SK-N-SH (cell line): Measurements from ENCODE around the gene IFT122. TPM values are rescaled to one million over a fixed set of nuclear protein-coding genes. Genes with fewer than 3 reads are reported as not detected.
A peak's percentile ranks its signal among the peaks of the same experiment; 100 is the strongest.

Experiments used
- CTCF ChIA-PET: fragments of 300-600, 350-600 bp; formaldehyde crosslinking; extraction: SDS; loops from one replicate; lab custom pipeline; 2021; lab: Yijun Ruan, JAX
- POLR2A ChIA-PET: fragments of 350-600 bp; sonication (Branson Sonifier 250); formaldehyde crosslinking; extraction: SDS; loops from one replicate; lab custom pipeline; 2020; ENCODE audit warnings: antibody characterized with exemption, inconsistent platforms; lab: Yijun Ruan, JAX
- DNase-seq: peaks from one replicate; pipeline ENCODE4 v3.0.0; 2012
- H2AFZ ChIP-seq: fragments of 200-600 bp; sonication (generic); 2 replicates; pipeline ENCODE4 v1.8.1; 2016; ENCODE audit warnings: antibody characterized with exemption, mild to moderate bottlenecking, low read depth
- H3F3A ChIP-seq: fragments of 200-600 bp; sonication (generic); replicated peaks from 2 replicates; pipeline ENCODE3; 2016; ENCODE audit warnings: antibody characterized with exemption, mild to moderate bottlenecking; ENCODE audit not compliant: insufficient read depth
- H3K27ac ChIP-seq, 2 experiments: fragments of 200-500 bp in 1 of 2; fragments of 200-600 bp in 1 of 2; sonication (Bioruptor generic) in 1 of 2; sonication (generic), shearing (Covaris generic) in 1 of 2; 2 replicates each; pipeline versions ENCODE4 v1.5.1 to v1.6.1; 2014 to 2016; ENCODE audit warnings: low read depth in 2 of 2, inconsistent platforms in 1 of 2, low read length in 1 of 2, mild to moderate bottlenecking in 1 of 2, mixed read lengths in 1 of 2
- H3K27me3 ChIP-seq: fragments of 200-600 bp; sonication (generic), shearing (Covaris generic); 2 replicates; pipeline ENCODE4 v1.6.1; 2016; ENCODE audit warnings: mixed run types; ENCODE audit not compliant: insufficient read depth
- H3K36me3 ChIP-seq, 2 experiments: fragments of 200-500 bp in 1 of 2; fragments of 200-600 bp in 1 of 2; sonication (Bioruptor generic) in 1 of 2; sonication (generic) in 1 of 2; replicated peaks in 1 of 2; 2 replicates each; pipeline versions ENCODE3 to v1.5.1; 2014 to 2016; ENCODE audit warnings: low read length in 1 of 2, mild to moderate bottlenecking in 1 of 2; ENCODE audit not compliant: insufficient read depth in 2 of 2, control insufficient read depth in 1 of 2
- H3K4me1 ChIP-seq, 2 experiments: fragments of 200-500 bp in 1 of 2; fragments of 200-600 bp in 1 of 2; sonication (Bioruptor generic) in 1 of 2; sonication (generic), shearing (Covaris generic) in 1 of 2; 2 replicates each; pipeline versions ENCODE4 v1.5.1 to v1.6.1; 2014 to 2016; ENCODE audit warnings: low read depth in 1 of 2, low read length in 1 of 2, mixed run types in 1 of 2; ENCODE audit not compliant: insufficient read depth in 2 of 2, control insufficient read depth in 1 of 2
- H3K4me2 ChIP-seq: fragments of 200-600 bp; sonication (generic), shearing (Covaris generic); 2 replicates; pipeline ENCODE4 v1.6.1; 2017; ENCODE audit warnings: mixed run types
- H3K4me3 ChIP-seq, 2 experiments: fragments of 200-500 bp in 1 of 2; fragments of 200-600 bp in 1 of 2; sonication (Bioruptor generic) in 1 of 2; sonication (generic), shearing (Covaris generic) in 1 of 2; 2 replicates each; pipeline versions ENCODE4 v1.5.1 to v1.8.1; 2014 to 2016; ENCODE audit warnings: low read depth in 2 of 2, inconsistent platforms in 1 of 2, low read length in 1 of 2, mild to moderate bottlenecking in 1 of 2, mixed read lengths in 1 of 2, moderate library complexity in 1 of 2
- H3K79me2 ChIP-seq: fragments of 200-600 bp; sonication (generic); 2 replicates; pipeline ENCODE4 v1.8.1; 2017; ENCODE audit warnings: mild to moderate bottlenecking; ENCODE audit not compliant: insufficient read depth
- H3K9ac ChIP-seq: fragments of 200-600 bp; sonication (generic); 2 replicates; pipeline ENCODE4 v1.6.1; 2017; ENCODE audit warnings: mixed run types
- H3K9me2 ChIP-seq: fragments of 200-600 bp; sonication (generic); 2 replicates; pipeline ENCODE4 v1.6.1; 2017; ENCODE audit warnings: mixed run types
- H3K9me3 ChIP-seq: fragments of 200-600 bp; sonication (generic); 2 replicates; pipeline ENCODE4 v1.6.1; 2017; ENCODE audit warnings: mixed run types, mild to moderate bottlenecking, moderate library complexity
- H4K20me1 ChIP-seq: fragments of 200-600 bp; sonication (generic); 2 replicates; pipeline ENCODE4 v1.6.1; 2017; ENCODE audit warnings: mild to moderate bottlenecking, mixed run types; ENCODE audit not compliant: insufficient read depth
- ELF1 ChIP-seq: IDR thresholded peaks from 2 replicates; pipeline ENCODE4 v1.4.0; 2012
- FOXJ3 ChIP-seq: sonication (generic); formaldehyde crosslinking; IDR thresholded peaks from 2 replicates; pipeline ENCODE4 v1.5.1; 2020; ENCODE audit warnings: mild to moderate bottlenecking, missing genetic modification reagents
- MAX ChIP-seq: IDR thresholded peaks from 2 replicates; pipeline ENCODE4 v1.4.0; 2012; ENCODE audit warnings: low read depth
- PBX3 ChIP-seq: IDR thresholded peaks from 2 replicates; pipeline ENCODE4; 2012
- TCF12 ChIP-seq: IDR thresholded peaks from 2 replicates; pipeline ENCODE4 v1.4.0; 2012
- TEAD4 ChIP-seq: IDR thresholded peaks from 2 replicates; pipeline ENCODE4 v1.4.0; 2012; ENCODE audit warnings: mild to moderate bottlenecking, borderline replicate concordance; ENCODE audit not compliant: insufficient read depth
- ZBTB33 ChIP-seq: IDR thresholded peaks from 2 replicates; pipeline ENCODE4 v1.4.0; 2012; ENCODE audit warnings: low read depth, borderline replicate concordance
- WGBS: methylation state at CpG from one replicate; pipeline ENCODE4 v1.1.6; 2017; ENCODE audit warnings: low lambda C conversion rate; 5-methylcytosine and 5-hydroxymethylcytosine counted together
- polyA plus RNA-seq, 3 experiments: library from polyadenylated mRNA; depleted of rRNA; stranded (reverse); fragments of >200 nt; gene quantifications; 2 replicates each; pipeline ENCODE4 v1.2.3, GENCODE V29; 2012

Gene IFT122
- polyA plus RNA-seq, 1 of the 3 experiments (the other 2 are of a cell fraction) = 20.1 TPM

- no peaks in the 10 kb centered on the region for H3K9me3 ChIP-seq
- no peaks in the 10 kb centered on the region for H4K20me1 ChIP-seq
- no peak overlapping the region for H2AFZ ChIP-seq
- no peaks in the 10 kb centered on the region for H3K9me2 ChIP-seq
- CTCF ChIA-PET = interaction anchor here (1.6 kb wide), 1 partner anchor 16 kb away, joined by 5 read pairs; no protein-coding TSS in a partner anchor
- no peak overlapping the region for H3K9ac ChIP-seq
- no peak for DNase-seq
- H3K79me2 ChIP-seq = no peaks in the 10 kb centered on the region
- TF ChIP-seq ELF1 = no peak
- no peak overlapping the region for H3K4me3 ChIP-seq
- peaks cover 0 to 4% of the 10 kb centered on the region in 2 experiments; a peak in 1 of 4 replicates for H3K4me1 ChIP-seq
- POLR2A ChIA-PET = no interaction called here
- no peaks in the 10 kb centered on the region for H3K27me3 ChIP-seq
- no peaks in the 10 kb centered on the region for H3K36me3 ChIP-seq
- no peak overlapping the region for H3K4me2 ChIP-seq
- peaks cover 7% of the 10 kb centered on the region for H3F3A ChIP-seq
- no peak overlapping the region for H3K27ac ChIP-seq
- WGBS = 61% methylated on average over 4 of the region's 4 CpGs
These were observed 23.6 kb upstream of the IFT122 start for GRCh38 chr3:129416415-129416814.

GRCh38 chr3:129417326-129417725 lies 22.7 kb upstream of the IFT122 start:
- POLR2A ChIA-PET = no interaction called here
- CTCF ChIA-PET = interaction anchor here (0.9 to 1.6 kb wide), 3 partner anchors 12 to 19 kb away, joined by 3 to 5 read pairs (median 3); partner anchors contain the start of gene EFCAB12
- WGBS = 27% methylated on average over 1 of the region's 1 CpG
- no peak overlapping the region for H3K27ac ChIP-seq
- no peak overlapping the region for H2AFZ ChIP-seq
- H3F3A ChIP-seq = peaks cover 7% of the 10 kb centered on the region
- H3K9ac ChIP-seq = no peak overlapping the region
- no peaks in the 10 kb centered on the region for H3K27me3 ChIP-seq
- DNase-seq = no peak
- no peak overlapping the region for H3K4me3 ChIP-seq
- H3K4me2 ChIP-seq = no peak overlapping the region
- no peaks in the 10 kb centered on the region for H4K20me1 ChIP-seq
- TF ChIP-seq ZBTB33 (no peak), TCF12 (peak; percentile 23; the same call in 1 of the 2 replicates)
- peaks cover 0 to 4% of the 10 kb centered on the region in 2 experiments; a peak in 1 of 4 replicates for H3K4me1 ChIP-seq
- H3K79me2 ChIP-seq = no peaks in the 10 kb centered on the region
- no peaks in the 10 kb centered on the region for H3K9me3 ChIP-seq
- no peaks in the 10 kb centered on the region for H3K9me2 ChIP-seq
- no peaks in the 10 kb centered on the region for H3K36me3 ChIP-seq

- H4K20me1 ChIP-seq = no peaks in the 10 kb centered on the region
- peaks cover 7% of the 10 kb centered on the region for H3F3A ChIP-seq
- no peak overlapping the region for H3K4me2 ChIP-seq
- H3K27me3 ChIP-seq = no peaks in the 10 kb centered on the region
- H3K4me1 ChIP-seq = peaks cover 0 to 4% of the 10 kb centered on the region in 2 experiments; a peak in 1 of 4 replicates
- no peaks in the 10 kb centered on the region for H3K9me3 ChIP-seq
- H3K36me3 ChIP-seq = no peaks in the 10 kb centered on the region
- H3K9ac ChIP-seq = no peak overlapping the region
- TF ChIP-seq MAX (no peak), FOXJ3 (CRISPR knock-in tag) (no peak), TEAD4 (no peak), PBX3 (no peak)
- no peak overlapping the region for H3K27ac ChIP-seq
- POLR2A ChIA-PET = interaction anchor here (1.3 kb wide), 1 partner anchor 10 kb away, joined by 3 read pairs; the partner anchor contains the start of gene EFCAB12
- no peak overlapping the region for H2AFZ ChIP-seq
- H3K79me2 ChIP-seq = no peaks in the 10 kb centered on the region
- CTCF ChIA-PET = interaction anchor here (0.9 to 1.5 kb wide), 2 partner anchors 11 to 20 kb away, joined by 3 read pairs; partner anchors contain the start of gene EFCAB12
- WGBS = 84% methylated on average over 12 of the region's 14 CpGs
- no peaks in the 10 kb centered on the region for H3K9me2 ChIP-seq
- H3K4me3 ChIP-seq = no peak overlapping the region
- DNase-seq = no peak
These were observed 21.7 kb upstream of the IFT122 start for GRCh38 chr3:129418041-129418973.
